ELF-1 (cell line): ENCODE data around the gene TMEM87B.
A peak's percentile ranks its signal among the peaks of the same experiment; 100 is the strongest.

Source experiments
- DNase-seq: peaks from one replicate; pipeline ENCODE4 v3.0.0-alpha.2; 2016; ENCODE audit warnings: low read depth, low spot score

TMEM87B gene

GRCh38 chr2:112151271-112151670, 96.2 kb downstream of the TMEM87B start:
- DNase-seq, result no peak

GRCh38 chr2:112151701-112152440, 96.8 kb downstream of the TMEM87B start:
- DNase-seq, result no peak

GRCh38 chr2:112152476-112153178, 97.6 kb downstream of the TMEM87B start:
- DNase-seq, result no peak

GRCh38 chr2:112153179-112153490, 98.1 kb downstream of the TMEM87B start:
- DNase-seq, result no peak

GRCh38 chr2:112153501-112153900, 98.4 kb downstream of the TMEM87B start:
- DNase-seq, result no peak

GRCh38 chr2:112154246-112155117, 99.4 kb downstream of the TMEM87B start:
- no peak for DNase-seq

- DNase-seq, result no peak
These were observed 100.5 kb downstream of the TMEM87B start for GRCh38 chr2:112155331-112156151.

- DNase-seq, result peak; percentile 20
These were observed 101.3 kb downstream of the TMEM87B start for GRCh38 chr2:112156152-112156986.

GRCh38 chr2:112157472-112157871, 102.4 kb downstream of the TMEM87B start:
- DNase-seq, result no peak

- DNase-seq, result no peak
These were observed 104.4 kb downstream of the TMEM87B start for GRCh38 chr2:112159454-112159921.

- no peak for DNase-seq
These were observed 105.5 kb downstream of the TMEM87B start for GRCh38 chr2:112160283-112161250.

GRCh38 chr2:112161431-112162145, 106.5 kb downstream of the TMEM87B start:
- no peak for DNase-seq

- DNase-seq, result no peak
These were observed 107.3 kb downstream of the TMEM87B start for GRCh38 chr2:112162341-112162740.

GRCh38 chr2:112162956-112163355, 107.9 kb downstream of the TMEM87B start:
- no peak for DNase-seq

- no peak for DNase-seq
These were observed 108.5 kb downstream of the TMEM87B start for GRCh38 chr2:112163541-112163981.

GRCh38 chr2:112164876-112165275, 109.8 kb downstream of the TMEM87B start:
- DNase-seq, result no peak

- DNase-seq, result no peak
These were observed 110.2 kb downstream of the TMEM87B start for GRCh38 chr2:112165296-112165695.

GRCh38 chr2:112166806-112167499, 111.9 kb downstream of the TMEM87B start:
- DNase-seq, result no peak
